Ishikawa (cell line): Measurements from ENCODE around the gene CST9L.

Experiments
- CEBPB ChIP-seq: IDR thresholded peaks from 2 replicates; pipeline ENCODE4 v1.6.1; 2012
- CREB1 ChIP-seq: IDR thresholded peaks from 2 replicates; pipeline ENCODE4 v1.6.1; 2012; ENCODE audit warnings: low read depth
- EGR1 ChIP-seq: IDR thresholded peaks from 2 replicates; pipeline ENCODE4 v1.6.1; 2012
- EP300 ChIP-seq: IDR thresholded peaks from 2 replicates; pipeline ENCODE4 v1.6.1; 2012; ENCODE audit warnings: borderline replicate concordance
- FOXM1 ChIP-seq: IDR thresholded peaks from 2 replicates; pipeline ENCODE4 v1.6.1; 2012; ENCODE audit warnings: low read depth, borderline replicate concordance
- NFIC ChIP-seq: IDR thresholded peaks from 2 replicates; pipeline ENCODE4 v1.6.1; 2012
- RAD21 ChIP-seq: IDR thresholded peaks from 2 replicates; pipeline ENCODE4 v1.6.1; 2012; ENCODE audit warnings: low read depth
- TAF1 ChIP-seq: IDR thresholded peaks from 2 replicates; pipeline ENCODE4 v1.6.1; 2012; ENCODE audit warnings: low read depth, mild to moderate bottlenecking
- TCF12 ChIP-seq: IDR thresholded peaks from 2 replicates; pipeline ENCODE4 v1.6.1; 2012; ENCODE audit warnings: low read depth
- TEAD4 ChIP-seq: IDR thresholded peaks from 2 replicates; pipeline ENCODE4 v1.6.1; 2012
- YY1 ChIP-seq: IDR thresholded peaks from 2 replicates; pipeline ENCODE4 v1.6.1; 2012; ENCODE audit warnings: low read depth
- ZBTB7A ChIP-seq: IDR thresholded peaks from 2 replicates; pipeline ENCODE4 v1.6.1; 2012; ENCODE audit warnings: low read depth
- TF ChIP-seq, protein P1 (sequence below): IDR thresholded peaks from 2 replicates; pipeline ENCODE4 v1.6.1; 2012; ENCODE audit warnings: low read depth, mild to moderate bottlenecking
- TF ChIP-seq, protein P2 (sequence below): IDR thresholded peaks from 2 replicates; pipeline ENCODE4 v1.6.1; 2012
- TF ChIP-seq, protein P3 (sequence below): IDR thresholded peaks from 2 replicates; pipeline ENCODE4 v1.6.1; 2012

The CST9L gene

DNA sequence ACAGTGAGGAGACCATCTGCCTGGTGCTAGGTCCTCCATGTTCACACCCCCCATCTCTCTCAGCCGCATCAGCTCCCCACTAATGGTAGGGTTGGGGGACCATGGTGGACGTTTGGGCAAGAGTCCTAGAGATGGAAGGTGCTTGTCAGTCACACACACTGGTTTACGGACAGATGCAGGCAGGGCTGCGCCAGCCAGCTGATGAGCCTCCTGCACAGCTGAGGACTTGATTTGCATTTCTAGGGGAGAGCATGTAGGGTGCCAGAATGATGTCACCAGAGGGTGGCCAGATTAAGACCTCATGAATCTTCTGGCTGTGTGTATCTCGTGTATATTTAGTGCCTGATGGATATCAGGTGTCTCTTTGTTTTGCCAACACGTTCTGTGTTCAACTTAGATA, 48.7 kb downstream of the CST9L start:
- TF ChIP-seq YY1 (no peak), EGR1 (no peak), CEBPB (no peak), ZBTB7A (no peak), FOXM1 (no peak), TCF12 (no peak), EP300 (no peak), NFIC (no peak), TAF1 (no peak), TEAD4 (no peak)
- TF ChIP-seq, protein P1, sequence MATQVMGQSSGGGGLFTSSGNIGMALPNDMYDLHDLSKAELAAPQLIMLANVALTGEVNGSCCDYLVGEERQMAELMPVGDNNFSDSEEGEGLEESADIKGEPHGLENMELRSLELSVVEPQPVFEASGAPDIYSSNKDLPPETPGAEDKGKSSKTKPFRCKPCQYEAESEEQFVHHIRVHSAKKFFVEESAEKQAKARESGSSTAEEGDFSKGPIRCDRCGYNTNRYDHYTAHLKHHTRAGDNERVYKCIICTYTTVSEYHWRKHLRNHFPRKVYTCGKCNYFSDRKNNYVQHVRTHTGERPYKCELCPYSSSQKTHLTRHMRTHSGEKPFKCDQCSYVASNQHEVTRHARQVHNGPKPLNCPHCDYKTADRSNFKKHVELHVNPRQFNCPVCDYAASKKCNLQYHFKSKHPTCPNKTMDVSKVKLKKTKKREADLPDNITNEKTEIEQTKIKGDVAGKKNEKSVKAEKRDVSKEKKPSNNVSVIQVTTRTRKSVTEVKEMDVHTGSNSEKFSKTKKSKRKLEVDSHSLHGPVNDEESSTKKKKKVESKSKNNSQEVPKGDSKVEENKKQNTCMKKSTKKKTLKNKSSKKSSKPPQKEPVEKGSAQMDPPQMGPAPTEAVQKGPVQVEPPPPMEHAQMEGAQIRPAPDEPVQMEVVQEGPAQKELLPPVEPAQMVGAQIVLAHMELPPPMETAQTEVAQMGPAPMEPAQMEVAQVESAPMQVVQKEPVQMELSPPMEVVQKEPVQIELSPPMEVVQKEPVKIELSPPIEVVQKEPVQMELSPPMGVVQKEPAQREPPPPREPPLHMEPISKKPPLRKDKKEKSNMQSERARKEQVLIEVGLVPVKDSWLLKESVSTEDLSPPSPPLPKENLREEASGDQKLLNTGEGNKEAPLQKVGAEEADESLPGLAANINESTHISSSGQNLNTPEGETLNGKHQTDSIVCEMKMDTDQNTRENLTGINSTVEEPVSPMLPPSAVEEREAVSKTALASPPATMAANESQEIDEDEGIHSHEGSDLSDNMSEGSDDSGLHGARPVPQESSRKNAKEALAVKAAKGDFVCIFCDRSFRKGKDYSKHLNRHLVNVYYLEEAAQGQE = no peak
- TF ChIP-seq, protein P2, sequence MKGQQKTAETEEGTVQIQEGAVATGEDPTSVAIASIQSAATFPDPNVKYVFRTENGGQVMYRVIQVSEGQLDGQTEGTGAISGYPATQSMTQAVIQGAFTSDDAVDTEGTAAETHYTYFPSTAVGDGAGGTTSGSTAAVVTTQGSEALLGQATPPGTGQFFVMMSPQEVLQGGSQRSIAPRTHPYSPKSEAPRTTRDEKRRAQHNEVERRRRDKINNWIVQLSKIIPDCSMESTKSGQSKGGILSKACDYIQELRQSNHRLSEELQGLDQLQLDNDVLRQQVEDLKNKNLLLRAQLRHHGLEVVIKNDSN = no peak

DNA sequence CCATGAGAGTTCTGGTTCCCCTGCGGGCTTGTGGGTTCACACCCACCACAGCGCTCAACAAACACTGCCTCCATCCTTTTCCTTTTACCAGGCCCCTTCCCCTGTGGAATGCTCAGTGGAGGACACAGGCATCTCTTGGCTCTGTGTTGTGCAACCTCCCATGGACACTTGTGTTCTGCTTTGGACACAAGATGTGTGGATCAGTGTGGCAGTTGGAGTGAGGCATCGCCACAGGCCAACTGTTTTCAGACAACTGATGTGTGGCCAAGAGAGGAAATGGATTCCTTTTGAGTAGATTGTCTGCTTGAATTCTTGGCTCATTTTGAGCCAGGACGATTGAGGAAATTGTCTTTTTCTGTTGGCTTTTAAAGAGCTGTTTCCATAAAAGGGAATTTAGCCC, 50.6 kb downstream of the CST9L start:
- TF ChIP-seq EP300 (no peak), NFIC (no peak), EGR1 (no peak), TEAD4 (no peak), YY1 (no peak), RAD21 (no peak), ZBTB7A (no peak), FOXM1 (no peak), CEBPB (no peak), TCF12 (no peak), TAF1 (no peak), CREB1 (no peak)
- TF ChIP-seq, protein P1 = no peak
- TF ChIP-seq, protein P3, sequence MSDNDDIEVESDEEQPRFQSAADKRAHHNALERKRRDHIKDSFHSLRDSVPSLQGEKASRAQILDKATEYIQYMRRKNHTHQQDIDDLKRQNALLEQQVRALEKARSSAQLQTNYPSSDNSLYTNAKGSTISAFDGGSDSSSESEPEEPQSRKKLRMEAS = no peak
- TF ChIP-seq, protein P2 = no peak

DNA sequence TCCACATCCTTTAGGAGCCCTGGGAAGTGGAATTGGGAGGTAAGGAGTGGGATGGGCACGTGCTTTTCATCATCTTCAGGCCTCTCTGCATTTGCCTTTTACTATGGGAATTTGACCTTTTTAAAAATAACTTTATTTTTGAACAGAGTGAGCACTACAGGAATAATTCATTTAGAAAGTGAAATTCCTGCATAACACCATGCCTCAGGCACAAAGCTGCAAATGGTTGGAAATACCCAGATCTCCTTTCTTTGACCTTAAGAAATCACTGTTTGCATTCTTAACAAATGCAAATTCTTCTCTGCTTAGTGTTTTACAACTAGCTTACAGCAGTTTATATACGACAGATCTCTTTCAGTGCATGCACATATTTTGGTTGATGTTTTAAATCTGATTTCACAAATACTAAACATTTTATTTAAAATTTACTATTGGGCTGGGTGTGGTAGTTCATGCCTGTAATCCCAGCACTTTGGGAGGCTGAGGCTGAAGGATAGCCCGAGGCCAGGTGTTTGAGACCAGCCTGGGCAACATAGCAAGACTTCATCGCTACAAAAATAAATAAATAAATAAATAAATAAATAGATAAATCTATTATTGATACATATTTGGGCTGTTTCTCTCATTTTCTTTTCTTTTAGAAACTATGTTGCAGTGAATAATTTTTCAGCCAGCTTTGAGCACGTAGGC, 52.9 kb downstream of the CST9L start:
- TF ChIP-seq TEAD4 (no peak), FOXM1 (no peak), CREB1 (no peak), TAF1 (no peak), YY1 (no peak), EGR1 (no peak), TCF12 (no peak), CEBPB (no peak), ZBTB7A (no peak), NFIC (no peak), EP300 (no peak), RAD21 (no peak)
- TF ChIP-seq, protein P3 = no peak
- TF ChIP-seq, protein P2 = no peak
- TF ChIP-seq, protein P1 = no peak

DNA sequence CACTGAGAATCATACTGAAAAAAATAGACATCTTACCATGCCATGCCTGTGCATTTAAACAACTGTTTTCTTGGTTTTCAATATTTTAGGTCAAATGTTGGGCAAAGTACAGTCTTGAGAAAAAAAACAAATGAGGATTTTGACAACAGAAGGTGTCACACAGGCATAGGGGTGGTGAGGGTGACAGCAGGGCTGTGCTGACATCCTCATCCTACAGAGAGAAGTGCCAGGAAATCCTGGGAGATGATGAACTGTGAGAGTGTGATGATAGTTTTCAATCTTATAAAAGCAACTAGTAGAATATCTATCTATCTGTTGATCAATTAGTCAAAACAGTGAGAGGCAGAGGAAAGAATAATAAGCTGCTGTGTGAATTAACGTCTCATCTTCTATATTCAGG, 53.4 kb downstream of the CST9L start:
- TF ChIP-seq EP300 (no peak), YY1 (no peak), TAF1 (no peak), CEBPB (no peak), NFIC (no peak), FOXM1 (no peak), TCF12 (no peak), TEAD4 (no peak), RAD21 (no peak), CREB1 (no peak), EGR1 (no peak)
